ENCODE results near the gene ZNF417. TPM values are rescaled to one million over a fixed set of nuclear protein-coding genes. Genes with fewer than 3 reads are reported as not detected.

Gene ZNF417
- total RNA-seq, 1 experiment from 2014 or later = 22.2 TPM

GRCh38 chr19:57954996-57955395 is 38.6 kb upstream of the ZNF417 start:
- Mint-ChIP-seq H3K9me3 (peaks cover 68 to 71% of the 10 kb centered on the region in 2 experiments), H3K27ac (no peak overlapping the region)

More at GRCh38 chr19:57954996-57955395, 38.6 kb upstream of the ZNF417 start:
- no peak overlapping the region for H3K23ac ChIP-seq (ENCODE audit: insufficient read length, low read depth, low read length)
- no peaks in the 10 kb centered on the region for H3K23me2 ChIP-seq (ENCODE audit: insufficient read length, low read depth, low read length, poor library complexity, severe bottlenecking)
- no peak overlapping the region for H3K4ac ChIP-seq (ENCODE audit: low read depth, low read length)
- H3K18ac ChIP-seq (ENCODE audit: insufficient read length, low read depth, low read length) = no peak overlapping the region
- no peak overlapping the region for H4K8ac ChIP-seq (replicated peaks; ENCODE audit: insufficient read length, low read depth, low read length)
- no peak overlapping the region for H4K91ac ChIP-seq (ENCODE audit: insufficient read length, low read depth, low read length)
- H3K4me1 Mint-ChIP-seq = no peaks in the 10 kb centered on the region
- H2BK12ac ChIP-seq (ENCODE audit: insufficient read length, low read depth, low read length) = no peak overlapping the region
- H4K5ac ChIP-seq (ENCODE audit: insufficient read length, low read depth, low read length) = no peak overlapping the region
- H2AFZ ChIP-seq (ENCODE audit: low read length) = no peak overlapping the region
- no peaks in the 10 kb centered on the region for H3K4me1 ChIP-seq (ENCODE audit: insufficient read depth, low read length)
- H2AK5ac ChIP-seq (ENCODE audit: insufficient read length, low read length) = no peak overlapping the region
- H3K9ac ChIP-seq (ENCODE audit: extremely low read depth, insufficient read length, low read length) = no peak overlapping the region
- WGBS (ENCODE audit: extremely low coverage, insufficient read length, low lambda C conversion rate) = no CpG with 5 or more reads among the region's 4 CpGs
- peaks cover 4 to 22% (median 9%) of the 10 kb centered on the region in 3 experiments for H3K36me3 Mint-ChIP-seq (ENCODE audit: insufficient read depth in 1 of 3, low read depth in 3 of 3)
- H3K9me3 ChIP-seq (ENCODE audit: control insufficient read depth, low read depth, low read length) = peaks cover 33% of the 10 kb centered on the region
- H2BK15ac ChIP-seq (ENCODE audit: low read depth, low read length) = no peak overlapping the region
- peaks cover 9% of the 10 kb centered on the region for H3K27me3 Mint-ChIP-seq (ENCODE audit: low read depth)
- no peaks in the 10 kb centered on the region for H3K79me1 ChIP-seq (ENCODE audit: insufficient read depth, low read depth, low read length, poor library complexity, severe bottlenecking)
- H3K4me3 Mint-ChIP-seq = no peak overlapping the region
- no peak overlapping the region for H2BK5ac ChIP-seq (ENCODE audit: insufficient read length, low read length)
- no peak overlapping the region for H3K56ac ChIP-seq (ENCODE audit: insufficient read length, low read depth, low read length)
- no peaks in the 10 kb centered on the region for H3K79me2 ChIP-seq (ENCODE audit: insufficient read depth, low read length)
- H2BK120ac ChIP-seq (ENCODE audit: low read depth, low read length, poor library complexity, severe bottlenecking) = no peak overlapping the region
- H3T11ph ChIP-seq (ENCODE audit: low read length) = no peak overlapping the region
- H3K27ac ChIP-seq (ENCODE audit: insufficient read length, low read depth, low read length) = no peak overlapping the region
- H3K27me3 ChIP-seq (ENCODE audit: insufficient read depth, low read length) = no peaks in the 10 kb centered on the region
- H4K20me1 ChIP-seq (ENCODE audit: control insufficient read depth, insufficient read depth, insufficient read length) = no peaks in the 10 kb centered on the region
- H3K14ac ChIP-seq (ENCODE audit: insufficient read depth, low read length) = no peak overlapping the region
- no peak overlapping the region for H3K4me2 ChIP-seq (ENCODE audit: insufficient read depth, insufficient read length, low read length)
- no peak overlapping the region for H2BK20ac ChIP-seq (ENCODE audit: low read depth, low read length, poor library complexity, severe bottlenecking)
- no peak for DNase-seq
- TF ChIP-seq, protein P1, sequence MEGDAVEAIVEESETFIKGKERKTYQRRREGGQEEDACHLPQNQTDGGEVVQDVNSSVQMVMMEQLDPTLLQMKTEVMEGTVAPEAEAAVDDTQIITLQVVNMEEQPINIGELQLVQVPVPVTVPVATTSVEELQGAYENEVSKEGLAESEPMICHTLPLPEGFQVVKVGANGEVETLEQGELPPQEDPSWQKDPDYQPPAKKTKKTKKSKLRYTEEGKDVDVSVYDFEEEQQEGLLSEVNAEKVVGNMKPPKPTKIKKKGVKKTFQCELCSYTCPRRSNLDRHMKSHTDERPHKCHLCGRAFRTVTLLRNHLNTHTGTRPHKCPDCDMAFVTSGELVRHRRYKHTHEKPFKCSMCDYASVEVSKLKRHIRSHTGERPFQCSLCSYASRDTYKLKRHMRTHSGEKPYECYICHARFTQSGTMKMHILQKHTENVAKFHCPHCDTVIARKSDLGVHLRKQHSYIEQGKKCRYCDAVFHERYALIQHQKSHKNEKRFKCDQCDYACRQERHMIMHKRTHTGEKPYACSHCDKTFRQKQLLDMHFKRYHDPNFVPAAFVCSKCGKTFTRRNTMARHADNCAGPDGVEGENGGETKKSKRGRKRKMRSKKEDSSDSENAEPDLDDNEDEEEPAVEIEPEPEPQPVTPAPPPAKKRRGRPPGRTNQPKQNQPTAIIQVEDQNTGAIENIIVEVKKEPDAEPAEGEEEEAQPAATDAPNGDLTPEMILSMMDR (conservative IDR thresholded peaks at IDR 0.05) = no peak

All from H9 (cell line).